Testis (tissue), 2 donors: Measurements from ENCODE around the gene SLU7.

Source experiments
- POLR2A ChIP-seq: fragments of 450-650 bp; IDR thresholded peaks from one replicate; pipeline ENCODE4 v1.6.1; 2017; ENCODE audit warnings: antibody characterized with exemption, mild to moderate bottlenecking, moderate library complexity
- TF ChIP-seq, protein P1 (sequence below), 3 experiments: fragments of 450-650 bp in 2 of 3; fragments of 200-600 bp in 1 of 3; sonication (generic) in 1 of 3; IDR thresholded peaks; one replicate each; pipeline ENCODE4 v1.5.1; 2016 to 2019; ENCODE audit warnings: antibody characterized with exemption in 3 of 3, mild to moderate bottlenecking in 2 of 3, moderate library complexity in 1 of 3

DNA sequence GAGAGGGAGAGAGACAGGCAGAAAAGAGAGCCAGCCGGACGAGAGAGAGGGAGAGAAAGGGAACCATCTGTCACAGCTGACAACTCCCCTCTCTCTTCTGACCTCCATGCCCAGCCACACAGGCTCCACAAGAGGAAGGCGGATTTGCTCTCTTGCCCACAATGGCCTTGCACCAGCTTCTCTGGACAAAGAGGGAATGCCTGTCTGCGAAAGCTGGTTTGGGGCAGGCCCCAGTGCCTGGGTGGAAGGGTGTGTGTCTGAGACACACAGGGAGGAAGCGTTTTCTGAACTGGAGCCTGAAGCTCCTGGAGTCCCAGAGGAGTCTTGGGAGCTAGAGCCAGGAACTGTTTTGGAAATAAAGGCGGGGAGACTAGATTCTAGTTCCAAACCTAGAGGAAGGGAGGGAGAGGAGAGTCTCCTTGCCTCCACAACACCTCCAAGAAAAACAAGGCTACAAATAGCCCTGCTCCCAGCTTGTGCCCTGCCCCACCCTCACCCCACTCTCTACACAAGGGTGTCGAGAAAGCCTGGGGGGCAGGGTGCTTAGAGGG is 60.9 kb downstream of the SLU7 start:
- TF ChIP-seq, protein P1, sequence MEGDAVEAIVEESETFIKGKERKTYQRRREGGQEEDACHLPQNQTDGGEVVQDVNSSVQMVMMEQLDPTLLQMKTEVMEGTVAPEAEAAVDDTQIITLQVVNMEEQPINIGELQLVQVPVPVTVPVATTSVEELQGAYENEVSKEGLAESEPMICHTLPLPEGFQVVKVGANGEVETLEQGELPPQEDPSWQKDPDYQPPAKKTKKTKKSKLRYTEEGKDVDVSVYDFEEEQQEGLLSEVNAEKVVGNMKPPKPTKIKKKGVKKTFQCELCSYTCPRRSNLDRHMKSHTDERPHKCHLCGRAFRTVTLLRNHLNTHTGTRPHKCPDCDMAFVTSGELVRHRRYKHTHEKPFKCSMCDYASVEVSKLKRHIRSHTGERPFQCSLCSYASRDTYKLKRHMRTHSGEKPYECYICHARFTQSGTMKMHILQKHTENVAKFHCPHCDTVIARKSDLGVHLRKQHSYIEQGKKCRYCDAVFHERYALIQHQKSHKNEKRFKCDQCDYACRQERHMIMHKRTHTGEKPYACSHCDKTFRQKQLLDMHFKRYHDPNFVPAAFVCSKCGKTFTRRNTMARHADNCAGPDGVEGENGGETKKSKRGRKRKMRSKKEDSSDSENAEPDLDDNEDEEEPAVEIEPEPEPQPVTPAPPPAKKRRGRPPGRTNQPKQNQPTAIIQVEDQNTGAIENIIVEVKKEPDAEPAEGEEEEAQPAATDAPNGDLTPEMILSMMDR (IDR thresholded peaks at IDR 0.05) = no peak
- no peak for TF ChIP-seq POLR2A
